Stimulated activated CD8-positive, alpha-beta memory T cell treated with anti-CD3 and anti-CD28 coated beads, Interleukin-15, amount 100 ng/mL, for 24 hours (primary cell): ENCODE results near the gene RERE.
"Not testable (repeated sequence)": the region's sequence is repeated elsewhere in the genome, so short reads cannot be mapped to it uniquely, and the experiment has no call there.

Experiments used
- DNase-seq: peaks from one replicate; pipeline ENCODE4 v3.0.0-alpha.2; 2020; ENCODE audit warnings: low read depth

RERE gene

DNA sequence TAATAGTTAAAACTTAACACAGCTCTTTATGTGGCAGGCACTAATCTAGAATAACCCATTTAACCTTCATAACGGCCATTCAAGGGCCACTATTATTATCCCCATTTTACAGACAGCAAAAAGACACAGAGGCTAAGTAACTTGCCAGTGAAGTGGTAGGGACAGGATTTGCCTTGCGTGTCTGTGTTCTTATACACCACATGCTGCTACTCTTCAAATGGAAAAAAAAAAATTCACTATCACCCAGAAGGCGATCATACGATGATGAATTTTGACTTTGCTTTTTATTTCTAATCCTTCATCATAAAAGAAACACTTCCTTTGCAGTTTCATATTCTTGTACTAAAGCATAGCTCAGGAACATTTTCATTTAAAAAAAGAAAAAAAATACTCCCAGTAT, 65.5 kb downstream of the RERE start:
- no peak for DNase-seq

DNA sequence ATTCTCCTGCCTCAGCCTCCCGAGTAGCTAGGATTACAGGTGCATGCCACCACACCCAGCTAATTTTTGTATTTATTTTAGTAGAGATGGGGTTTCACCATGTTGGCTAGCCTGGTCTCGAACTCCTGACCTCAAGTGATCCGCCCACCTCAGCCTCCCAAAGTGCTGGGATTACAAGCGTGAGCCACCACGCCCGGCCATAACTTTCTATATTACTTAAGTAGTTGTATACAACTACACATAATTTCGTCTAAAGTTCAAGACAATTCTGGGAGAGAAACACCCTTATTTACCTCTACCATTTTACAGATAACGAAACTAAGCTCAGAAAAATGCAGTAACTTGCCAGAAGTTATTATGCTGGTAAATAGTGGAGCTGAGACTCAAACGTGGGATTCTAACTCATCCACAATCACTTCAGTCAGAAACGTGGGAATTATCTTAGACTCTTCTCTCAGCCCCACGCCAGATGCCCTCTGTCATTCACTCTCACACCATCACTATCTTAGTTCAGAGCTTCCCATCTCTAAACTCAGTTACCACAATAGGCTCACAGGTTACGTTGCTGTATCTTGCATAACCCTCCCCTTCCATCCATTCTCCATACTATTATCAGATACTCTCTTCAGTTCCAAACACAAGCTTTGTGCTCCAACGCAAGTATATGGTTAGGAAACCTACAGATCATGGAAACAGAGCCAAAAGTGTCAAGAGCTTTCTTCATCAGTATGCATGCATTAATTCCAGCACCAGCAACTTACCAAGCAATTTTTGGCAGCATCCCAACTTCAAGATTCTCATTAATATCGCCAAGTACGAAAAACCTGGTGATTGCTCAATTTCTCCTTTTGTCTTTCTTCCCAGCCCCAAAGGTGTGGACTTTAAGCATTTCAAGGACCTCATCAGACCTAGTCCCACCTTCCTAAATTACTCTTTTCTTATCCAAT, 69.3 kb downstream of the RERE start:
- DNase-seq, result no peak

DNA sequence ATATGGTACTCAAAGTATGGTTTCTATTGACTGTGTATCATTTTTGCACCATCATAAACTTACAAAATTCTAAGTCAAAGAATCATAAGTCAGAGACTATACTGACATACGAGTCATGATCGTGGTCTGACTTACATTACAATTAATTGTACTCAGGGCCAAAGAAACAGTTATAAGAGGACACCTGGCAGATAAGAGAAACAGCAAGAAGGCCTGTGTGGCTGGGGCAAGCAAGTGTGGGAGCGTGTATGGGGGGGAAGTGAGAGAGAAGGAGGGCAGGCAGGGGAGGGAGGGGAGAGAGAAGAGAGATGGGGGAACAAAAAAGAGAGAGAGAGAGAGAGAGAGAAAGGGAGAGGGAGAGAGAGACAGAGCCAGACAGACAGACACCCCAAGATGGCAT, 70.9 kb downstream of the RERE start:
- no peak for DNase-seq

DNA sequence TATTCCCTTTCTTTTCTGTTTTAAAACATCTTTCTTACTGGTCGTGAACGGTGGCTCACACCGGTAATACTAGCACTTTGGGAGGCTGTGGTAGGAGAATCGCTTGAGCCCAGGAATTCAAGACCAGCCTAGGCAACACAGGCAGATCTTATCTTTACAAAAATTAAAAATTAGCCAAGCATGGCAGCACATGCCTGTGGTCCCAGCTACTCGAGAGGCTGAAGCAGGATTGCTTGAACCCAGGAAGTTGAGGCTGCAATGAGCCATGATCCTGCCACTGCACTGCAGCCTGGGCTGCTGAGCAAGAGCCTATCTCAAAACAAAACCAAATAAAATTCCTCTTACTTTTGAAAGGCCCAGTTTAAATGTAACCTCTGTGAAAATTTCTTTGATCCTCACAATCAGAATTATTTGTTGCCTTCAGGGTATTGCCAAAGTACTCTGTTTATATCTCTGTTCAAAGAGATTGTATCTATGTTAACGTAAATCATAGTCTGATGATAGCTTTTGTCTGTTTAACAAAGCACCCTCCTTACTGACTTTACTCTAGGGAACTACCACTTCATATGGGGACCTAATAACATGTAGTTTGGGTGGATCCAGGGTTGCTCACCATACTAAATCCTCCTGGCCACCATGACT, 71.6 kb downstream of the RERE start:
- no peak for DNase-seq

DNA sequence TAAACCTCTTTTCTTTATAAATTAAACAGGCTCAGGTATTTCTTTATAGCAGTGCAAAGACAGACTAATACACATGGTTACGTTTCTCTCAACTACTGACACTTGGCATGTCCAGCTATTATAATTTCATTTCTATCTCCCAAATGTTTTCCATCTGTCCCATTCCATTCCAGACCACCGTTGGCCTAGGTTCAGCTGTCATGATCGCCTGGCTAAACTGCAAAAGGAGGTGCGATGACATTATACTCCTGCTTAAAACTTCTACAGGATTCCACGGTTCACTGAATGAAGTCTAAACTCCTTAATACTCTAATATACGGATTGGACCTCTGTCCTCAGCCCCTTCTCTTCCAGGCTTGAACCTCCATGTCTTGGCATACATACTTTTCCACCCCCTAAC, 72.1 kb downstream of the RERE start:
- no peak for DNase-seq

DNA sequence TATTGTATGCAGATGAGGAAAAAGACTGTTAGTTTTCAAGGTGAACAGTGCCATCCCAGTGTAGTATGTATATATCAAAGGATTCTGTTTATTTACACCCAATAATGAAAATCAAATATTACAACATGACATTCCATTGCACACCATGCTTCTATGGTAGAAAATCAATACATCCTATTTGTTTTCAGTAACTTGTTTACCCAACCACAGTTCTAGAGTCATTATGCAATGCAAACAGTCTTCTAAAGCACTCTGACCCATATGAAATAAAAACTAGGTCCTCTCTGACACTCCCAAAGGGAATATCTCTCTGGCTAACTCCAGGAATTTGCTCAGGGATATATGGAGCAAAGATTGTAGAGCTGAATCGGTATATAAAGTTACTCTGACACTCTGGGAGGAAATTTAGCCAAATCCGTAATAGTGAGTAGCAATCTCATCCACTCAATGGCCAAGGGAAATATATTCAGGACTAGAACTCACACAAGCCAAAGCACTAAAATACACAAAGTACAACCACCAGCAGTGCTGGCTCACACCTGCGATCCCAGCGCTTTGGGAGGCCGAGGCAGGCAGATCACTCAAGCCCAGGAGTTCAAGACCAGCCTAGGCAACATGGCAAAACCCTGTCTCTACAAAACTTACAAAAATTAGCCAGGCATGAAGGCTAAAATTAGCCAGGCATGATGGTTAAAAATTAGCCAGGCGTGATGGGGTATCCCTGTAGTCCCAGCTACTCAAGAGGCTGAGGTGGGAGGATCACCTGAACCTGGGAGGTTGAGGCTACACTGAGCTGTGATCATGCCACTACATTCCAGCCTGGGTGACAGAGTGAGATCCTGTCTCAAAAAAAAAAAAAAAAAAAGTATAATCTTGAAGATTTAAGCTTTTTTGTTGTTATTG, 75.2 kb downstream of the RERE start:
- DNase-seq, result no peak

DNA sequence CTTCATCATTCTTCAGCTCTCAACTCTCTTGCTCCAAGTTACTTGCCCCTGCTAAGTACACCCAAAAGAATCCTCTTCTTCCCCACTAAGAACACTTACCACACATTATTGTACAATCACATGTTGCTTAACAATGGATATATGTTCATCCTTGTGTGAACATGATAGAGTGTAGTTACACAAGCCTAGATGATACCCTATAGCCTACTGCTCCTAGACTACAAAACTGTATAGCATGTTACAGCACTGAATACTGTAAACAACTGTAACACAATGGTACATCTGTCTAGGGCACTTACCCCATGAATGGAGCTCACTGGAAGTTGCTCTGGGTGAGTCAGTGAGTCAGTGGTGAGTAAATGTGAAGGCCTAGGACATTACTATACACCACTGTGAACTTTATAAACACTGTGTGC, 77.4 kb downstream of the RERE start:
- DNase-seq, result no peak

DNA sequence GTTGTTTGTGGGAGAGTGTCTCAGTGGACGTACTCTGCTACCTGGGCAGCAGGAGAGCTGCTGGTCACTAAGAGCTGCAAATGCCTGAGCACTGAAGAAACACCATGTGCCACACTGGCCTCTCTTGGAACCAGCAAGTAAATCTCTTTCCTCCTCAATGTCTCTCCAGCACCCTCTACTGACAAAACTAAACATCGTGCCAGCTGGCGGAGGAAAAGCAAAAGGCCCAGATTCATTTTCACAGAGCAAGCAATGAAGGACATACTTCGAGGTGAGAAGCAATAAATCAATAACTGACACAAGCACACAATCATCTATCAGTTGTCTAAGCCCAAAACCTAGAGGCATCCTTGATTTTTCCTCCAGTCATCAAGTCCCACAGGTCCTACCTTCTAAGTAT, 78.1 kb downstream of the RERE start:
- DNase-seq, result no peak

DNA sequence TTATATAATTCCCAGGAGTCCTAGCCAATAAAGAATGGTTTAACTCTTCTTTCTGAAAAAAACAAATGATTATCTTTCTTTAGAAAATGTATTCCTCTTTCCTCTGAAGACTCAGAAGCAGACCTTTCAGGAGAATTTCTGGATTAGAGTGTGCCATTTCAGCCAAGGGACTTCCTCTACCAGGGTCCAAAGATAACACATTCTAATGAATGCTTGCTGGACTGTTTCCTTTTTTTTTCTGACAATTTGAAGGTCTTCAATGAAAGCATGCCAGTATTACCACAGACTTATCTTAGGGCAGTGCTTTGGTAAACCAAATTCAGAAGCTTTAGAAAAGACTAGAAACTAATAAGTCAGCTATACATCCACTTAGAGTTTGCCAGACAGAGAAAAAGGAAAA, 80.5 kb downstream of the RERE start:
- DNase-seq, result no peak

DNA sequence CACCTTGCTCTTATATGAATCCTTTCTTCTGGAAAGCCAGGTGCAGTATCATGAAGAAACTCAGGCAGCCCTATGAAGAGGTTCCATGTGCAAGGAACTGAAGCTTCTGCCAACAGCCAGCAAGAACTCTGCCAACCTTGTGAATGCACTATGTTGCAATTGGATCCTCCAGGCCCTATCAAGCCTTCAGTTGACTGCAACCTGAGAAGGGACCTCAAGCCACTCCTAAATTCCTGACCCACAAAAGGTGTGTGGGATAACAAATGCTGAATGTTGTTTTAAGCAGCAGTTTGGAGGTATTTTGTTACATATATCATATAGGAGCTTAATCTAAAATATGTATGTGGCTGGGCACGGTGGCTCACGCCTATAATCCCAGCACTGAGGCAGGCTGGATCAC, 84.0 kb downstream of the RERE start:
- no peak for DNase-seq

DNA sequence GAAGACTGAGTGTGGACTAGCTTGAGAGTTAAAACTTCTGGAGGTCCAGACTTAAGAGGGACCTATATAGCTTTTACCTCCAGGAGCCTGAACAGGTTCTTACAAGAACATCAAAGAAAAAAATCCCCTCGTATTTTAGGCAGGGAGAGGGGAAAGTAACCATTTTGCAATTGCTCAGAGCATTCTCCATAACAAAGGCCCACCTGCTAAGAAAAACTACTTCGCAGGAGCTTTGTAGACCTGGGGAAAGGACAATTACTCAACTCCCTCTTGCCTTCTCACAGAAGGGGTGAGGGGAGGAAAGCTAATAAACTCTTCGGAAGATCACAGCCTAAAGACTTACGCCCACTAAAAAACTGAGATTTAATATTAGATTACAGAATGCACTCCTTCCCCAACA, 86.3 kb downstream of the RERE start:
- DNase-seq, result no peak

DNA sequence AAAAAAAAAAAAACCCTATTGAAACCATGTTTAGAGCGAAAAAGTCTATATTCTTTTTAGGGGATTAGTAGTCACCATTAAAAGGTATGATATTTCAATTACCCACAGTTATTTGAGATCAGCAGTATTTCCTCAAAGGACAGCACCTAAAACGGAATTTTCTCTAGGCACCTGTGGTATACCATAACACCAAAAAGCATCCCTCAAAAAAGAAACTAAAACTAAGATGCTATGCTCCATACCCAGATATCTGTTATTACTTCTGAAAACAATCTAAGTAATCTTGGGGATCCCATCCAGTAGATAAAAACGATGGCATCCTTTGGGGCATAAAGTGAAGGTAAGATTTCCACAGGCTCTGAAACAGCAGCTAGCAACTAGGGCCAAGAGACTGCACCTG, 89.0 kb downstream of the RERE start:
- no peak for DNase-seq

DNA sequence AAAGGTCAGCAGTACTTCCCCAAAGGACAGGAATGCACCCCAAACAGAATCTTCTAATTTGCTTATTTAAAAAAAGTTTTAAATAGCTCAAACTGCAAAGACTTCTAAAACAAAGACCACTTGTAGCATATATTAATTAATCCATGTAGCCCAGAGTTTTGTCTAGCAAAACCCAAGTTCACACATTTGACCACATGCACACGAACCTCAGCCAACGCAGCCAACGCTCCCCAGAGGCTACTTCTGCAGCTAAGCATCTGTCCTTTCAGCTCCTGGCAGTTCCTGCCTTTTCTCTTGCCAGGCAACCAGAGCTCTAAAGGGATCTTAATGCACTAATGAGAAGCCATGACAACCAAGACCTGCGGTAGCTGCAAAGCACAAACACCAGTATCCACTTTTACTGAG, 89.6 kb downstream of the RERE start:
- no peak for DNase-seq

DNA sequence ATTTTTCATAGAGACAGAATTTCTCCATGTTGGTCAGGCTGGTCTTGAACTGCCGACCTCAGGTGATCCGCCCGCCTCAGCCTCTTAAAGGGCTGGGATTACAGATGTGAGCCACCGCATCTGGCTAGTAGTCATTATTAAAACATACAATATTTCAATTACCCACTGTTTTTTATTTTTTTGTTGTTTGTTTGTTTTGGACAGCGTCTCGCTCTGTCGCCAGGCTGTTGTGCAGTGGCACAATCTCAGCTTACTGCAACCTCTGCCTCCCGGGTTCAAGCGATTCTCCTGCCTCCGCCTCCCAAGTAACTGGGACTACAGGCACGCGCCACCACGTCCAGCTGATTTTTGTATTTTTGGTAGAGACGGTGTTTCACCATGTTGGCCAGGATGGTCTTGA, 90.1 kb downstream of the RERE start:
- not testable (repeated sequence) for DNase-seq

DNA sequence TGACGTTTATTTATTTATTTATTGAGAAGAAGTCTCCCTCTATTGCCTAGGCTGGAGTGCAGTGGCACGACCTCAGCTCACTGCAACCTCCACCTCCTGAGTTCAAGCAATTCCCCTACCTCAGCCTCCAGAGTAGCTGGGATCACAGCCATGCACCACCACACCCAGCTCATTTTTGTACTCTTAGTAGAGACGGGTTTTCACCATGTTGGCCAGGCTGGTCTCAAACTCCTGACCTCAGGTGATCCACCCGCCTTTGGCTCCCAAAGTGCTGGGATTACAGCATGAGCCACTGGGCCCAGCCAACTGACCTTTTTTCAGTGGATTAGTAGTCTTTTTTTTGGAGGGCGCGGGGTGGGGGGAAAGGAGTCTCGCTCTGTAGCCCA, 90.6 kb downstream of the RERE start:
- not testable (repeated sequence) for DNase-seq

DNA sequence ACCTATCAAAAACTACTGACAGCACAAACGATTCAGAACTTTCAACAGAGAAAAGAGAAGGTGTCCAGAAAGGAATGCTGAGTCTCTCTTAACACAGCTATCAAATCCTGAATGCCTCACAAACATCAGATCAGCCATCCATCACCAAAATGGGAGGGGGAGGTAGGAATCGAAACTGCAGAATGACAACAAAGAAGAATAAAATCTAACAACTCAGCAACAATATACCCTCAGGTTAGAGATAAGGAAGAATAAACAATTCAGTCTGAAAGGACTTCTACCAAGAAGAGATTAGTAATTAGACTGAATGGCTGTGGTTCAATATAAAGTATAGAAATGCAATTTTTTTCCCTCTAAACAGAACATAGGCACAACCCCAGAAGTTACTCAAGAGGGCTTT, 94.4 kb downstream of the RERE start:
- DNase-seq, result no peak

DNA sequence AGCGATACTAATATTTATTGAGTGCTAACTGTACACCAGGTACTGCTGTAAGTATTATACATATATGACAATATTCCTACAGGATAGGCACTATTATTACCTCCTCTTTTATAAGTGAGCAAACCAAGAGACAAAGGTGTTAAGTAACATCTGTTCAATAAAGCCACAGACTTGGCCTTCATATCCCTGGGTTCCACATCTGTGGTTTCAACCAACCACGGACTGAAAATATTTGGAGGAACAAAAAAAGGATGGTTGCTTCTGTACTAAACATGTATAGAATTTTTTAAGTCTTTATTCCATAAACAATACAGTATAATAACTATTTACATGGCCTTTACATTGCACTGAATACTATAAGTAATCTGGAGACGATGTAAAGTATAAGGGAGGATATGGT, 95.1 kb downstream of the RERE start:
- no peak for DNase-seq

DNA sequence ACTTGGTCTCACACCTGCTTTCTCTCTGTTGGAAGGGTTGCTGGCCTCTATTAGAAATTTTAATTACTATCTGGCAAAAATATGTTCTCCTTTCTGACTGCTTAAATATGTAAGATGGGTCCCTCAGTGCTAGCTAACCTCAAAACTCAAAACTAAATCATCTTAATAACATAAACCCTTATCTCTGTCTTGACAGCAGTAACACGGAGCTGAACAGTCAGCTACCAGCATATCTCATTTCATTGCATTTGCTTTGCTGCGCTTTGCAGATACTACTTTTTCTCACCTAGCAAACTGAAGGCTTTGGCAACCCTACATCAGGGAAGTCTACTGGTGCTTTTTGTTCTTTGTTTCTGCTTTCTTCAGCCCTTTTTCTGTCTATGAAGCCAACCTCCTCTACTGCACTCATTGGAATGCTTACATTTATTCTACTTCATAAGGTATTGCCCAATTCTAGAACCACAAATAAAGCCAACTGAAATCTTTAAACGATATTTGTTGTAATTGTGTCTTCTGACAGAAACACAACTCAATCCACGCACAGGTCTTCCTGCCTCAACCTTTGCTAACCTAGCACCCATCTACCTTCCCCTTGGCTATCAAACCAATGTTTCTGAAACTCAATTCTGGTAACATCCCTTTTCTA, 95.6 kb downstream of the RERE start:
- no peak for DNase-seq

DNA sequence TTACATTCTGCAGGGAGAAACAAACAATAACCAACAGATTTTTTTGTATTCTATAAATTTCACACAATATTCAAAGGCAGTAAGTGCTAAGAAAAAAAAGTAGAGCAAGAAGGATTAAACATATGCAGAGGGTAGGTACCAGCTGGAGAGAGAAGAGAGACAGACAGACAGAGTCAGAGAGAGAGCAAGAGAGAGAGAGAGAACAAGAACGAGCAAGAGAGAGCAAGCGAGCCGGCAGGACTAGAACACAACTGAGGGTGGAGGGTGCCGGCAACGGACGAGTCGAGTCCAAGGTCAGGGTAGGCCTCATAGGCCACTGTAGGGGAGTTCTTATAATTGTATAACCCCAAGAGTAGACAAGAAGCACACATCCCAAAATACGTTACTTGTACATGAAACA, 97.1 kb downstream of the RERE start:
- DNase-seq, result no peak

DNA sequence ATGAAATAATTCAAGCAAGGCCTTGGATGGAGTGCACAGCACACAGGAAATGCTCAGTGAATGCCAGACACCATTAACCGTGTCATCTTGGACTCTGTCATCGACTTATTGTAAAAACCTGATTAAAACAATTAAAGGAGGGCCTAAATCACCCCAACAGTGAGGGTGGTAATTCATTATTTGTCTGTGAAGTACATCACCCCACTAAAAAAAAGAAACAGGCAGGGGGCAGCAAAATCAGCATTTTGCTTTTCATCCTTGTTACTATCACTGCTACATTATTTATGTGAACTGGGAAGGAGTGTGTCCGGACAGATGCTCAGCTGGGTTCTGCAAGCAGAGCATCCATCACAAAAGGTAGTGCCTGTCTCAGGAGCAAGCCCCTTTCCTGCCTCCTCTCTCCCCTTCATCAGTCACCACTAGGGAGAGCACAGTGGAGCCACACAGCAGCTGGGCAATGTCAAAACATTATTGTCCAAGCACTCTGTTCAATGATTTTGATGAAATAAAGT, 98.5 kb downstream of the RERE start:
- no peak for DNase-seq

DNA sequence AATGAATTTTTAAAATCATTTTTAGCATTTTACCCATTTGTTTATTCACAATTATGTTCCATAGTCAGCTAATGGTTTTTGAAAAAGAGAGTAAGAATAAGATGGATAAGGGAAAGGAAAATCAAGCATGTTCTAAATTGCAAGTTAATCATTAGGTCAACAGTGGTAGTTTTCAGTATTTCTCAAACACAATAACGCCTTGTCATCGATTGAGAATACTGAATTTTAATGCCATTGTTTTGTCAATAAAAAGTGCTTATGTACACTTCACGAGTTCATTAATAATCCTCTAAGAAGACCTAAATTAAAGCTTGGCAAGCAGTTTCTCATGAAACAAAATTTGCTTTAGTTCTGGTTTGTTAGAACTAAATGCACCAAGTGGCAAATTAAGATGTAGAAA, 100.3 kb downstream of the RERE start:
- DNase-seq, result no peak

DNA sequence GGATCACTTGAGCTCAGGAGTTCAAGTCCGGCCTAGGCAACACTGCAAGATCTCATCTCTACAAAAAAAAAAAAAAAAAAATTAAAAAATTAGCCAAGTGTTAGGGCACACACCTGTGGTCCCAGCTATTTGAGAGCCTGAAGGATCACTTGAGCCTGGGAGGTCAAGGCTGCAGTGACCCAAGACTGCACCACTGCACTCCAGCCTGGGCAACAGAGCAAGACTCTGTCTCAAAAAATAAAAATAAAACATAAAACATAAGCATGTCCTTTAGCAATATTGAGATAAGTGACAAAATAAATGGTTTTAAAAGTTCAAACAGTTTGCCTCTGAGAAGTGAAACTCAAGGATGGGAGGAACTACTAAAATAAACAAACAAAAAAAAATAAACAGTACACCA, 101.2 kb downstream of the RERE start:
- DNase-seq, result no peak
